DMS53 (cell line): Measurements from ENCODE around the gene PNPLA4.
A peak's percentile ranks its signal among the peaks of the same experiment; 100 is the strongest.

Experiments
- DNase-seq: peaks from one replicate; lab custom pipeline; 2025; lab: John Stamatoyannopoulos, UW

The PNPLA4 gene

GRCh38 chrX:7927259-7928167, at the start of gene PNPLA4:
Gene PNPLA4, minus strand, starts transcription at chrX:7927413. Its CDS starts 1,294 bp downstream, at chrX:7926119.
- DNase-seq = peak; percentile 87

- DNase-seq = no peak
Observed at GRCh38 chrX:7972586-7972985, 45.4 kb upstream of the PNPLA4 start.

GRCh38 chrX:7970428-7970827, 43.2 kb upstream of the PNPLA4 start:
- DNase-seq = no peak

- DNase-seq = no peak
Observed at GRCh38 chrX:7965436-7965835, 38.2 kb upstream of the PNPLA4 start.

- DNase-seq = no peak
Observed at GRCh38 chrX:7960246-7960645, 33.0 kb upstream of the PNPLA4 start.

- no peak for DNase-seq
Observed at GRCh38 chrX:7953446-7953845, 26.2 kb upstream of the PNPLA4 start.

GRCh38 chrX:7950865-7951264, 23.7 kb upstream of the PNPLA4 start:
- DNase-seq = no peak

- no peak for DNase-seq
Observed at GRCh38 chrX:7948483-7948882, 21.3 kb upstream of the PNPLA4 start.

- DNase-seq = no peak
Observed at GRCh38 chrX:7946960-7947359, 19.7 kb upstream of the PNPLA4 start.

GRCh38 chrX:7943600-7944245, 16.5 kb upstream of the PNPLA4 start:
- DNase-seq = no peak

- DNase-seq = peak; percentile 21
Observed at GRCh38 chrX:7941390-7942042, 14.3 kb upstream of the PNPLA4 start.

- DNase-seq = no peak
Observed at GRCh38 chrX:7934026-7934425, 6.8 kb upstream of the PNPLA4 start.

GRCh38 chrX:7926914-7927258, 327 bp downstream of the PNPLA4 start:
- DNase-seq = no peak

GRCh38 chrX:7926501-7926900, 712 bp downstream of the PNPLA4 start:
- peak; percentile 7 for DNase-seq

- DNase-seq = peak; percentile 71
Observed at GRCh38 chrX:7925867-7926472, 1.2 kb downstream of the PNPLA4 start.

- DNase-seq = no peak
Observed at GRCh38 chrX:7921750-7922149, 5.5 kb downstream of the PNPLA4 start.

- DNase-seq = no peak
Observed at GRCh38 chrX:7908821-7909220, 18.4 kb downstream of the PNPLA4 start.

- no peak for DNase-seq
Observed at GRCh38 chrX:7904562-7904961, 22.7 kb downstream of the PNPLA4 start.

- DNase-seq = no peak
Observed at GRCh38 chrX:7891928-7892327, 35.3 kb downstream of the PNPLA4 start.

- no peak for DNase-seq
Observed at GRCh38 chrX:7889680-7890079, 37.5 kb downstream of the PNPLA4 start.

- DNase-seq = no peak
Observed at GRCh38 chrX:7889135-7889534, 38.1 kb downstream of the PNPLA4 start.

GRCh38 chrX:7876957-7877356, 50.3 kb downstream of the PNPLA4 start:
- no peak for DNase-seq

- no peak for DNase-seq
Observed at GRCh38 chrX:7872042-7872441, 55.2 kb downstream of the PNPLA4 start.
